ENCODE measurements around the gene BSG. TPM values are rescaled to one million over a fixed set of nuclear protein-coding genes. Genes with fewer than 3 reads are reported as not detected.

BSG gene
- total and polyA plus RNA-seq, 9 of the 15 experiments (the other 6 are each of a cell fraction or from before 2014, with no cell fraction given), result 4.6 to 495 (median 187) TPM

DNA sequence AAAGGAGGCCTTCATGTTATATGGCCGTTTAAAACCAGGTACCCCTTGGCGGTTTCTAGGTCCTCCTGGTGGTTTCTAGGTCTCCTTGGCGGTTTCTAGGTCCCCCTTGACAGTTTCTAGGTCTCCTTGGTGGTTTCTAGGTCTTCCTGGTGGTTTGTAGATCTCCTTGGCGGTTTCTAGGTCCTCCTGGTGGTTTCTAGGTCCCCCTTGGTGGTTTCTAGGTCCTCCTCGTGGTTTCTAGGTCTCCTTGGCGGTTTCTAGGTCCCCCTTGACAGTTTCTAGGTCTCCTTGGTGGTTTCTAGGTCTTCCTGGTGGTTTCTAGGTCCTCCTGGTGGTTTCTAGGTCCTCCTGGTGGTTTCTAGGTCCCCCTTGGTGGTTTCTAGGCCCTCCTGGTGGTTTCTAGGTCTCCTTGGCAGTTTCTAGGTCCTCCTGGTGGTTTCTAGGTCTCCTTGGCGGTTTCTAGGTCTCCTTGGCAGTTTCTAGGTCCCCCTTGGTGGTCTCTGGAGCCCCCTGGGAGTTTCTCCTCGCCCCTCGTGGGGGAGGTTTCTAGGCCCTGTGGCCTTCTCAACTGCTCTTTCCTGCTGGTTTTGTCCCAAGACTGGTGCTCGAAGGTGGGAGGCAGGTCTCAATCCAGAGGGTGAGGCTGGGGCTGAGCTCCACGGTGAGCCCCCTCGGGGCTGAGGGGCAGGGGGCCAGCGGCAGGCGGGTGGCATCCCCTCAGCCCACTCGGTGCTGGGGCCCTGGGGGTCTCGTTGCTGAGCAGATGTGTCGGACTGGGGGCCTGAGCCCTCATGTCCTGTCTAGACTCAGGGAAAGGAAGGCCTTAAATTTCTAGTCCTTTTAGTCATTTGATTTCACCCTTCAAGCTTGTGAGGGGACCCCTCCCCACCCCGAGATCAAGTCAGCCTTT lies 25.3 kb downstream of the BSG start (continued):
- TF ChIP-seq, protein P1, sequence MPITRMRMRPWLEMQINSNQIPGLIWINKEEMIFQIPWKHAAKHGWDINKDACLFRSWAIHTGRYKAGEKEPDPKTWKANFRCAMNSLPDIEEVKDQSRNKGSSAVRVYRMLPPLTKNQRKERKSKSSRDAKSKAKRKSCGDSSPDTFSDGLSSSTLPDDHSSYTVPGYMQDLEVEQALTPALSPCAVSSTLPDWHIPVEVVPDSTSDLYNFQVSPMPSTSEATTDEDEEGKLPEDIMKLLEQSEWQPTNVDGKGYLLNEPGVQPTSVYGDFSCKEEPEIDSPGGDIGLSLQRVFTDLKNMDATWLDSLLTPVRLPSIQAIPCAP (CRISPR knock-in tag; IDR thresholded peaks at IDR 0.05; ENCODE audit: borderline replicate concordance), result no peak
- TF ChIP-seq ZC3H8 (IDR thresholded peaks at IDR 0.05) (no peak), ZNF133 (CRISPR knock-in tag; IDR thresholded peaks at IDR 0.05) (no peak), RBM15 (IDR thresholded peaks at IDR 0.05; ENCODE audit: insufficient read depth, low read length) (no peak), TBP (optimal IDR thresholded peaks at IDR 0.05; ENCODE audit: low read depth, low read length) (no peak), BCL6 (CRISPR knock-in tag; IDR thresholded peaks at IDR 0.05) (no peak), RBFOX2 (IDR thresholded peaks at IDR 0.05; ENCODE audit: low read depth, low read length) (no peak), LEF1 (IDR thresholded peaks at IDR 0.05) (no peak), BHLHE40 (IDR thresholded peaks at IDR 0.05; ENCODE audit: low read length) (no peak), KDM4B (IDR thresholded peaks at IDR 0.05; ENCODE audit: borderline replicate concordance in 2 of 2, low read depth in 1 of 2) (no peak), ZZZ3 (IDR thresholded peaks at IDR 0.05) (no peak), POLR2A (conservative IDR thresholded peaks at IDR 0.05) (no peak)
- TF ChIP-seq, protein P2, sequence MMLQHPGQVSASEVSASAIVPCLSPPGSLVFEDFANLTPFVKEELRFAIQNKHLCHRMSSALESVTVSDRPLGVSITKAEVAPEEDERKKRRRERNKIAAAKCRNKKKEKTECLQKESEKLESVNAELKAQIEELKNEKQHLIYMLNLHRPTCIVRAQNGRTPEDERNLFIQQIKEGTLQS (IDR thresholded peaks at IDR 0.05), result no peak
- TF ChIP-seq, protein P2 (CRISPR knock-in tag; conservative IDR thresholded peaks at IDR 0.05), result no peak
- TF ChIP-seq, protein P3, sequence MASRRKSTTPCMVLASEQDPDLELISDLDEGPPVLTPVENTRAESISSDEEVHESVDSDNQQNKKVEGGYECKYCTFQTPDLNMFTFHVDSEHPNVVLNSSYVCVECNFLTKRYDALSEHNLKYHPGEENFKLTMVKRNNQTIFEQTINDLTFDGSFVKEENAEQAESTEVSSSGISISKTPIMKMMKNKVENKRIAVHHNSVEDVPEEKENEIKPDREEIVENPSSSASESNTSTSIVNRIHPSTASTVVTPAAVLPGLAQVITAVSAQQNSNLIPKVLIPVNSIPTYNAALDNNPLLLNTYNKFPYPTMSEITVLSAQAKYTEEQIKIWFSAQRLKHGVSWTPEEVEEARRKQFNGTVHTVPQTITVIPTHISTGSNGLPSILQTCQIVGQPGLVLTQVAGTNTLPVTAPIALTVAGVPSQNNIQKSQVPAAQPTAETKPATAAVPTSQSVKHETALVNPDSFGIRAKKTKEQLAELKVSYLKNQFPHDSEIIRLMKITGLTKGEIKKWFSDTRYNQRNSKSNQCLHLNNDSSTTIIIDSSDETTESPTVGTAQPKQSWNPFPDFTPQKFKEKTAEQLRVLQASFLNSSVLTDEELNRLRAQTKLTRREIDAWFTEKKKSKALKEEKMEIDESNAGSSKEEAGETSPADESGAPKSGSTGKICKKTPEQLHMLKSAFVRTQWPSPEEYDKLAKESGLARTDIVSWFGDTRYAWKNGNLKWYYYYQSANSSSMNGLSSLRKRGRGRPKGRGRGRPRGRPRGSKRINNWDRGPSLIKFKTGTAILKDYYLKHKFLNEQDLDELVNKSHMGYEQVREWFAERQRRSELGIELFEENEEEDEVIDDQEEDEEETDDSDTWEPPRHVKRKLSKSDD (conservative IDR thresholded peaks at IDR 0.05; ENCODE audit: low read length), result no peak
- TF ChIP-seq, protein P4, sequence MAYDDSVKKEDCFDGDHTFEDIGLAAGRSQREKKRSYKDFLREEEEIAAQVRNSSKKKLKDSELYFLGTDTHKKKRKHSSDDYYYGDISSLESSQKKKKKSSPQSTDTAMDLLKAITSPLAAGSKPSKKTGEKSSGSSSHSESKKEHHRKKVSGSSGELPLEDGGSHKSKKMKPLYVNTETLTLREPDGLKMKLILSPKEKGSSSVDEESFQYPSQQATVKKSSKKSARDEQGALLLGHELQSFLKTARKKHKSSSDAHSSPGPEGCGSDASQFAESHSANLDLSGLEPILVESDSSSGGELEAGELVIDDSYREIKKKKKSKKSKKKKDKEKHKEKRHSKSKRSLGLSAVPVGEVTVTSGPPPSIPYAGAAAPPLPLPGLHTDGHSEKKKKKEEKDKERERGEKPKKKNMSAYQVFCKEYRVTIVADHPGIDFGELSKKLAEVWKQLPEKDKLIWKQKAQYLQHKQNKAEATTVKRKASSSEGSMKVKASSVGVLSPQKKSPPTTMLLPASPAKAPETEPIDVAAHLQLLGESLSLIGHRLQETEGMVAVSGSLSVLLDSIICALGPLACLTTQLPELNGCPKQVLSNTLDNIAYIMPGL (CRISPR knock-in tag; IDR thresholded peaks at IDR 0.05), result no peak
- TF ChIP-seq, protein P5, sequence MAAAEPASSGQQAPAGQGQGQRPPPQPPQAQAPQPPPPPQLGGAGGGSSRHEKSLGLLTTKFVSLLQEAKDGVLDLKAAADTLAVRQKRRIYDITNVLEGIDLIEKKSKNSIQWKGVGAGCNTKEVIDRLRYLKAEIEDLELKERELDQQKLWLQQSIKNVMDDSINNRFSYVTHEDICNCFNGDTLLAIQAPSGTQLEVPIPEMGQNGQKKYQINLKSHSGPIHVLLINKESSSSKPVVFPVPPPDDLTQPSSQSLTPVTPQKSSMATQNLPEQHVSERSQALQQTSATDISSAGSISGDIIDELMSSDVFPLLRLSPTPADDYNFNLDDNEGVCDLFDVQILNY (CRISPR knock-in tag; IDR thresholded peaks at IDR 0.05), result no peak
- TF ChIP-seq, protein P6, sequence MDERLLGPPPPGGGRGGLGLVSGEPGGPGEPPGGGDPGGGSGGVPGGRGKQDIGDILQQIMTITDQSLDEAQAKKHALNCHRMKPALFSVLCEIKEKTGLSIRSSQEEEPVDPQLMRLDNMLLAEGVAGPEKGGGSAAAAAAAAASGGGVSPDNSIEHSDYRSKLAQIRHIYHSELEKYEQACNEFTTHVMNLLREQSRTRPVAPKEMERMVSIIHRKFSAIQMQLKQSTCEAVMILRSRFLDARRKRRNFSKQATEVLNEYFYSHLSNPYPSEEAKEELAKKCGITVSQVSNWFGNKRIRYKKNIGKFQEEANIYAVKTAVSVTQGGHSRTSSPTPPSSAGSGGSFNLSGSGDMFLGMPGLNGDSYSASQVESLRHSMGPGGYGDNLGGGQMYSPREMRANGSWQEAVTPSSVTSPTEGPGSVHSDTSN (CRISPR knock-in tag; IDR thresholded peaks at IDR 0.05; ENCODE audit: low read depth), result no peak
- TF ChIP-seq, protein P6 (tag; conservative IDR thresholded peaks at IDR 0.05; ENCODE audit: low read depth), result no peak
